Hypothalamus (tissue), 51 donors: ENCODE results near the gene HOXA9.

ENCODE experiments used
- DNase-seq, 51 donors: peaks; one replicate each; lab custom pipeline; 2025; lab: John Stamatoyannopoulos, UW

The HOXA9 gene

DNA sequence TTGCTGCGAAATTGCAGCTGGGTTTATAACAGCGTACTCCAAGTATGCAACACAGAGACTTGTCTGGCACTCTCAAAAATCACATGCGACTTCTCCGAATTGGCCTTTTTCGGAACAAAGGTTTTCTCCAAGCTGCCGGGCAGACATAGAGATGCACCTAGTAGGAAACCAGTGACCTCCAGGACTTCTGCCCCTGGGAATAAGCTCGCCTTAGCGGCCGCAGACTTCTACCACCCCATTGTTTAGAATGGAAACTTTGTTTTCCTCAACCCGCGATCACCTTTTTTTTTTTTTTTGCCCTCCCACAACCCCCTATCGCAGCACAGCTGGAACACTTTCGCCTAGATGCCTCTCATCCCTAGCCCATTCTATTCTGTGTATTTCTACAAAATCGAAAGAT lies 13.7 kb upstream of the HOXA9 start:
- no peak for DNase-seq

GRCh38 chr7:27178366-27178765 lies 13.0 kb upstream of the HOXA9 start:
- no peak for DNase-seq

GRCh38 chr7:27177795-27178320 lies 12.5 kb upstream of the HOXA9 start:
- no peak for DNase-seq

GRCh38 chr7:27176962-27177794 lies 11.8 kb upstream of the HOXA9 start:
- DNase-seq: no peak

DNA sequence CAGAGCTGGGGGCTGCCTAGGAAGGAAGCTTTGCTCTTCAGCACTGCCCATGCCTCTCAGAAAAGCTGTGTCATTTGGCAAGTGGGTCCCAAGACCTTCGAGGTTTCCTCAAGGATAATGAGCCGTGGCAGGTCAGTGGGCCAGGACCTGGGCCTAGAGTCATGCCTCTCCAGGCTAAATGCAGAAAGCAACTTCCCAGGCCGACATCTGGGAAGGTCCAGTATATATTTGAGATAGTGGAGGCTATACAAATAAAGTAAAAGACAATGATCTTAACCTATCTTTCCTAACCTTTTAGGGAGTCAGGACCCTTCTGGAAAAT lies 11.1 kb upstream of the HOXA9 start:
- DNase-seq: no peak

- no peak for DNase-seq
Observed at GRCh38 chr7:27175626-27176523, 10.5 kb upstream of the HOXA9 start.

DNA sequence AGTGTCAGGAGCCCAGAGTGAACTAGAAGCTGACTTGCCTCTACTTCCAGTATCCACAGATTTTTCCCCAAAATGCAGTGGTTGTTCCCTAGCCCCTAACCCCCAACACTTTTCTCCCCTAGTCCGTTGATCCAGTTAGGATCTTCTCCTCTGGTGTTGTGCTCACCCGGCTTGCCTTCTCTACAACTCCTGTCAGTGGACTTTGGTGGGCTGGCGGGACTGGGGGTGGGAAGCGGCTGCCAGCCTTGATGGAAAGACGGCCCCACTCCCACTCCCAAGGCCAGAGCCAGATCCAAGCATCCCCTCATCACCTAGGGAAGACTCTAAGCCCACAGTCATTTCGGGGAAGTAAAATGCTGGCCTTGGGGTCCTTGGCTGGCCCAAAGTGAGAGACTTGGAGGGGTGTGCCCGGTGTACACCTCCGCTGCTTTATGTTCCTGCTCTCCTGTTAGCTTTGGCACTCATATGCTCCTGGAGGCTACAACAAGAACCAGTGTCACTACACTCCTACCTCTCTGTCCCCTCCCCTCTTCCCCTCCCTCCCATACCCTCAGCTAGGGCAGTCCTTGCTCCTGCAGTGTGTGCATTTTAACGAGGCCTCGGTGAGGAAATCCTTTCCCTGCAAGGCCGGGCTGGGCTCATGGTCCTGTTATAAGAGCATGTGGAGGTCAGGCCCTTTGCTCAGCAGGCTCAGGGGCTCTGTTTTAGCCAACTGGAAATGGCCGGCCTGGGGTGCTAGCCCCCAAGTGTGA lies 9.7 kb upstream of the HOXA9 start:
- DNase-seq: no peak

- no peak for DNase-seq
Observed at GRCh38 chr7:27173956-27174873, 8.9 kb upstream of the HOXA9 start, which contains the start of gene HOXA10. Gene HOXA10 (minus strand): TSS chr7:27174320. CDS start chr7:27174306, 14 bp downstream.

DNA sequence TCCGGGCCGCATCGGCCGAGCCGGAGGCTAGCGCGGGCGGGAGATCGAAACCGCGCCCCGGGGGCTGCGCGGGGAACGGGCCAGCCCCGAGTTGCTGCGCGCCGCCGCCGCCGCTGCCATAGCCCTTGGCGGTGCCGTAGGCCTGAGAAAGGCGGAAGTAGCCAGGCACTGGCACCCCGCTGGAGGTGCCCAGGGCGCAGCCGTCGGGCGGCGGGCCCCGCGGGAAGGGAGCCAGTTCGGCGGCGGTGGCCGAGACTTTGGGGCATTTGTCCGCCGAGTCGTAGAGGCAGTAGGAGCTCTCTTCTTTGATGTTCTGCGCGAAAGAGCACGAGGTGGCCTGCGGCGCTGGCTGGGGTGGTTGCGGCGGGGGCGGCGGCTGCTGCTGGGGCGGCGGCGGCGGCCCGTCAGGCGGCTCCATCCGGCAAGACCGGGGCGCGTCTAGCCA lies 8.2 kb upstream of the HOXA9 start:
- DNase-seq: no peak

DNA sequence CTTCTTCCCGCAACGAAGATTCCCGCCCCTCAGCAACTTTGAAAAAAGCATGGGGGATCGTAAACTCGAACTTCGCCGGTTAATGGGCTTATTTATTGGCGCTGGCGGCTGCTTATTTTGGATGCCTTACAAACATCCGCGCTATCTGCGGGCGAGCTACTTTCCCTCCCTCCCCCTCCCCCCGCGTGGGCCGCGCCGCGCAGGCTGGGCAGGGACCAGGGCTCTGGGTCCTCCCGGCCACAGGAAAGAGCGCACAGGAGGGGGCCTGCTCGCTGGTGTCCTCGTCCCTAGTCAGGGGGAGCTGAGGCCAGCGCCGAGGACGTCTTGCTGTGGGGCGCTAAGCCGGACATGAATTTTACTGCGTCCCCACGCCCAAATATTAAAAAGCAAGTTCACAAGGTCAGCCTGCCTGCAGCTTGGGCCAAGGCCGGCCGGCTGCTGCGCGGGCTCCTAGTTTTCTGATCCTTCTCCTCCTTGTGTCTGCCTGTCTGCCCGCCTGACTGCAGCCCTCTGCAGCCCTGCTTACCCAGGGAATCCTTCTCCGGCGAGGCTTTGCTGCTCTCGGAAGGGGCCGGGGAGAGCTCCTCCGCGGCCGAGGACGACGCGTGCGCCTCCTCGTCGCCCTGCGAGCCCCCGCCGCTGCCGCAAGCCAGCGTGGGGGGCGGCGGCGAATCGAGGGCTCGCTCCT lies 7.6 kb upstream of the HOXA9 start:
- DNase-seq: no peak

DNA sequence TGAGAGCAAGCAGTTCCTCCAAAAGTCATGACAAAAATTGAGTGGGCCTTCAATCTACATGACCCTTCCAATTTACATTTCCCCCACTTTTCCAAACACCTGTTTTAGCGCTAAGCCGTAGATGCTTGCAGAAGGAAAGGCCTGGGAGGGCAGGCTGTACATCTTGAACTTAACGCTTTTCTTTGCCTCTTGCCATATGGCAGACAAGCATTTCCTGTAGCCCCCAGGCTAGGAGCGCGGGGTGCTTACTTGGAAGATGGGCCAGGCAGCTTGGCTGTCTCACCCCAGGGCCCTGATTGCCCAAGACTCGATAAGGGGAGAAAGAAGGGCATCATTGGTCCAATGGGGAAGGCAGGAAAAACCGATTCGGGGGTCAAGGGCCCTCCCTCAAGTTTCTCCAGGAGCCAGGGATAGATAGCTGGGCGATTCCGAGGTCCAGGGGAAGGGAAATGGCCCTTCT lies 7.0 kb upstream of the HOXA9 start:
- DNase-seq: no peak

DNA sequence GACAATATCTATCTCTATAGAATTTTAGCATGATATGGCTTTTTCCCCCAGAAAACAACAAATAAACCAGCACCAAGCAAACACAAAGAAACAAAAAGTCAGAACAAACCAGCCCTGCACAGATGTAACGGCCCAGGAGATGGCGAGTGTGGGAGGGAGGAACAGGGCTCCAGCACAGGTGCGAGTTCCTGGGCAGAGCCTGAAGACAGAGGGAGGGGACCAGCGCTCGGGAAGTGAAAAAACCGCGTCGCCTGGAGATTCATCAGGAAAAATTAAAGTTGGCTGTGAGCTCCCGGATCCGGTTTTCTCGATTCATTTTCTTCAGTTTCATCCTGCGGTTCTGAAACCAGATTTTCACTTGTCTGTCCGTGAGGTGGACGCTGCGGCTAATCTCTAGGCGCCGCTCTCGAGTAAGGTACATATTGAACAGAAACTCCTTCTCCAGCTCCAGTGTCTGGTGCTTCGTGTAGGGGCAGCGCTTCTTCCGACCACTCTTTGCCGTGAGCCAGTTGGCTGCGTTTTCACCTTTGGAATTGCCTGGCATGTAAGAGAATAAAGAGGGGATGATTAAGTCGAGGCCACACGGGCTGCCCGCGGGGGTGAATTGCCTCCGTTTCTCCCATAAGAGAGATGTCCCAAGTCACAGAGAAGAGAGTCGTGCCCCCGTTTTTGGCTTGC lies 6.4 kb upstream of the HOXA9 start:
- DNase-seq: no peak

DNA sequence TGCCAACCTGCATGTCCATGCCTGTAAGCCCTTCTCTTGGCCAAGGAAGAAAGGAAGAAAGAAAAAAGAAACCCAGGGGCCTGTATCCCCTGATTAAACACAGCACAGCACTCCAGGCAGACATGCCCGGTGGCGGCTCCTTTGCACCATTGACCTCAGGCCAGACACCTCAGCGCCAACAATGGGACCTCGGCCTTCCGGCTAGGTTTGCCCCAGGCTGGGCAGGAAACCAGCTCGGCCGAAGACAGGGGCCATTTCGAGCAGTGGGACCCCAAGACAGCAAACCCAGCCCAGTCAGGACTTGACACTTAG lies 5.9 kb upstream of the HOXA9 start:
- no peak for DNase-seq

DNA sequence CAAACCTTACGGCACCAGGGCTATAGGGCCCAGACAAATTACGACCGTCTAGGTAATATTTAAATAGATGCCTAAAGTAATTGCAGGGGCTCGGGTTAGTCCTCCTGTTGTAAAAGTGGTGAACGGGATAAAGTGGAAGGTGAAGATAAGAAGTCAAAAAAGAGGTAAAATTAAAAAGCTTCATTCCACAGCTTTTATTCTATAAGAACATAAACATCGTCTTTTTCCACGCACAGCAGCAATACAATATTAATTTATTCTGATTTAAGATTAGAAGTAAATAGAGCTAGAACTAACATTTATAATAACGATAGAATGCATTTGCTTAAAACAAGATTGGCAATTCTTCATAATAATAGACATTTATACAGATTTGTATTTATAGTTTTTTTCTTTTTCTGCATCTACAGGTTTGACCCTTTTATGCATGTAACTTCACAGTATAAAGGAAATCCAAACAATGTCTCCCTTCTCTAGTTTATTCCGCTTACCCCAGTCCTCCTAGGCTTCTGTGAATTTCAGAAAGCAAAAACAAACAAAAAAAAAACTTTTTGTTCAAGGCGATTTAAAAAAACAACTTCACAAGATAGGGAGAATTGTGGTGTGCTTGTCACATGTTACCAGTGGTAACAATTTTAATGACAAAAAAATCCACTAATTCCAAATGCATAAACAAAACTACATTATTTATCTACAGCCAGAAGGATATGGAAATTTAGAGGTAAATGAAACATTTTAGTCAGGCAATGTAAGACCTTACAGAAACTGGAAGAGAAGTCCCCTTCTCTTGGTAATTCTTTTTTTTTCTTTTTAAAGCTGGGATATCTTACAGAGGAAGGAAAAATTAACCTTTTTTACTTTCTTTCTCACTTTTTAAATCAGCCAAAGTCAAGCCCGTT lies 5.3 kb upstream of the HOXA9 start:
- DNase-seq: no peak

DNA sequence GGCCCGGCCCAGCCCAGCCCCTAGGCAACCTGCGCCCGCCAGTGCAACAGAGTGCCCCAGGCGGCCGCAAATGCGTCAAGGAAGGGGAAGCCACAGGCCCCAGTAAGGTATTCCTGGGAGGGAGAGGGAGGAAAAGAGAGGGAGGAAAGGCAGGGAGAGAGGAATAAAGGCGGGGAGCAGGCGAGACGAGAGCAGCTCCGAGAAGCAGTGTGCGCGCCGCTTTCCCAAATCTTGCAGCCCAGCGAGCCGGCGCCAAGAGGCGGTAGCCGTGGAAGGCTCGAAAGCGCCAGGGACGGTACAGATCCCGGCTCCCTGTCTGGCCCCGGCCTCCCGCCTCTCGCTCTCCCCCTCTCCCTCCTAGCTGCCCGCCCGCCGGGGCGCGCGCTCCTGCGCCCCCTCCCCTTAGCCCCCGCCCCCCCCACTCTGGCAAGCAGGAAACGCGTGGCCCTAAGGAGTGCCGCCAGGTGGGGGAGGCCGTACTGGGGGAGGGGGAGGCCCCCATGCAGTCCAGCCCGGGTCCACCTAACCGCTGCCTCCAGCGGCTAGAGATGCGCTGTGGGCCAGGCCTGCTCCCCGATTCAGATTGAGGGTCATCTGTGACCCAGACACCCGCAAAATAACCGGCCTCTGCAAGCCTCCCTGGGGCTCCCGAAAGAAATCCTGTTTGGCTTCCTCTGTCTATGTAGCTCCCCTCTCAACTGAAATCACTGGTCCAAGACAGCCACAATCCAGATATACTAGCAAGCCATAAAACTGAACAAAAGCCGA lies 4.5 kb upstream of the HOXA9 start:
- DNase-seq: no peak

GRCh38 chr7:27168265-27168947 lies 3.1 kb upstream of the HOXA9 start:
- no peak for DNase-seq
